ENCODE results near the gene MYO16. TPM values are rescaled to one million over a fixed set of nuclear protein-coding genes. Genes with fewer than 3 reads are reported as not detected.

MYO16 gene
- total and polyA plus RNA-seq, 2 of the 4 experiments (the other 2 are of a cell fraction), result under 0.01 to 0.03 TPM

- no peak overlapping the region for H3K4me2 ChIP-seq (ENCODE audit: low read depth, low read length)
- H3K23ac ChIP-seq (ENCODE audit: low read depth, low read length), result no peak overlapping the region
- H3K27me3 ChIP-seq (ENCODE audit: control insufficient read depth, insufficient read depth, low read length), result no peaks in the 10 kb centered on the region
- H2AK9ac ChIP-seq (replicated peaks; ENCODE audit: low read depth, low read length, poor library complexity), result no peak overlapping the region
- ATAC-seq (ENCODE audit: low read depth), result no peak
- no peak overlapping the region for H2BK120ac ChIP-seq (ENCODE audit: low read depth, low read length)
- no peak overlapping the region for H3K14ac ChIP-seq (replicated peaks; ENCODE audit: low read depth, low read length)
- H2BK20ac ChIP-seq (ENCODE audit: low read depth, low read length), result no peak overlapping the region
- H4K5ac ChIP-seq (ENCODE audit: low read depth, low read length), result no peak overlapping the region
- no peak overlapping the region for H3K56ac ChIP-seq (ENCODE audit: extremely low read depth, insufficient read depth, low read length)
- no peaks in the 10 kb centered on the region for H3K79me1 ChIP-seq (ENCODE audit: low read depth in 1 of 2, low read length in 2 of 2)
- H3K36me3 ChIP-seq (ENCODE audit: control insufficient read depth, insufficient read depth, low read length), result no peaks in the 10 kb centered on the region
- no TSS peak for BruUV-seq (replicated peaks)
- in situ Hi-C loops (cut with MboI; ENCODE audit: low sequenced_read_pairs) (no loop called here), intact Hi-C loops (cut with micrococcal nuclease) (no loop called here), dilution Hi-C loops (cut with HindIII; ENCODE audit: low sequenced_read_pairs, unreplicated experiment) (no loop called here)
- H3K9me3 ChIP-seq (ENCODE audit: control insufficient read depth, insufficient read depth, low read length), result no peaks in the 10 kb centered on the region
- ChIA-PET POLR2A (ENCODE audit: unreplicated experiment) (no interaction called here), CTCF (interaction anchor here (0.7 kb wide), 1 partner anchor 10 kb away, joined by 6 read pairs; no protein-coding TSS in a partner anchor)
- no peak overlapping the region for H3K4me3 ChIP-seq (ENCODE audit: insufficient read depth, low read depth, low read length)
- H2AK5ac ChIP-seq (ENCODE audit: low read depth, low read length), result no peak overlapping the region
- no peak overlapping the region for H3K4ac ChIP-seq (ENCODE audit: low read depth, low read length)
- H3K4me1 ChIP-seq (ENCODE audit: control insufficient read depth, insufficient read depth, low read length), result no peaks in the 10 kb centered on the region
- no peak overlapping the region for H3K9ac ChIP-seq (ENCODE audit: low read depth, low read length)
- H2BK15ac ChIP-seq (ENCODE audit: low read depth, low read length), result no peak overlapping the region
- no peaks in the 10 kb centered on the region for H4K20me1 ChIP-seq (ENCODE audit: insufficient read depth, low read length)
- no peak overlapping the region for H3K18ac ChIP-seq (ENCODE audit: low read depth, low read length)
- WGBS, 2 experiments (ENCODE audit: extremely low coverage in 2 of 2, insufficient read length in 1 of 2), result no CpG with 5 or more reads among the region's 6 CpGs
- 0 out of 2 replicates have a peak, but pooled peaks cover 2% of the 10 kb centered on the region for H3K9me1 ChIP-seq (ENCODE audit: insufficient read depth, low read length)
- H3K27ac ChIP-seq (ENCODE audit: insufficient read depth, low read length), result no peak overlapping the region
- no peak overlapping the region for H2AFZ ChIP-seq (replicated peaks; ENCODE audit: low read length, poor library complexity)
- no peak overlapping the region for H4K91ac ChIP-seq (ENCODE audit: insufficient read depth, low read depth, low read length)
- H4K8ac ChIP-seq (ENCODE audit: low read depth in 2 of 2, low read length in 2 of 2), result no peak overlapping the region
- DNase-seq, result no peak
- TF ChIP-seq RCOR1 (IDR thresholded peaks at IDR 0.05; ENCODE audit: insufficient replicate concordance, low read length) (no peak), MAFK (IDR thresholded peaks at IDR 0.05; ENCODE audit: low read depth, low read length) (no peak), POLR2A (IDR thresholded peaks at IDR 0.05; ENCODE audit: low read depth, low read length) (no peak), CEBPB (IDR thresholded peaks at IDR 0.05; ENCODE audit: low read depth, low read length) (no peak), ELK1 (IDR thresholded peaks at IDR 0.05; ENCODE audit: borderline replicate concordance, low read depth, low read length) (no peak), CHD1 (IDR thresholded peaks at IDR 0.05; ENCODE audit: low read depth, low read length) (no peak), SMC3 (IDR thresholded peaks at IDR 0.05; ENCODE audit: low read depth, low read length) (no peak), USF2 (IDR thresholded peaks at IDR 0.05; ENCODE audit: low read depth, low read length) (no peak), CTCF (conservative IDR thresholded peaks at IDR 0.05; ENCODE audit: low read depth, low read length) (no peak), FOS (IDR thresholded peaks at IDR 0.05; ENCODE audit: low read depth, low read length) (no peak), RAD21 (IDR thresholded peaks at IDR 0.05; ENCODE audit: low read length) (no peak), MAZ (IDR thresholded peaks at IDR 0.05; ENCODE audit: borderline replicate concordance, low read depth, low read length) (no peak), MXI1 (IDR thresholded peaks at IDR 0.05; ENCODE audit: borderline replicate concordance, low read depth, low read length) (no peak), BHLHE40 (IDR thresholded peaks at IDR 0.05; ENCODE audit: low read depth, low read length) (no peak), NFE2L2 (IDR thresholded peaks at IDR 0.05; ENCODE audit: low read depth, low read length) (no peak), RFX5 (IDR thresholded peaks at IDR 0.05; ENCODE audit: low read depth, low read length) (no peak)
- no peak overlapping the region for H2BK5ac ChIP-seq (ENCODE audit: low read depth, low read length, poor library complexity, severe bottlenecking)
These were observed 536.0 kb downstream of the MYO16 start for GRCh38 chr13:109165417-109165904.
